ENCODE data around the gene PCTP.

The PCTP gene

DNA sequence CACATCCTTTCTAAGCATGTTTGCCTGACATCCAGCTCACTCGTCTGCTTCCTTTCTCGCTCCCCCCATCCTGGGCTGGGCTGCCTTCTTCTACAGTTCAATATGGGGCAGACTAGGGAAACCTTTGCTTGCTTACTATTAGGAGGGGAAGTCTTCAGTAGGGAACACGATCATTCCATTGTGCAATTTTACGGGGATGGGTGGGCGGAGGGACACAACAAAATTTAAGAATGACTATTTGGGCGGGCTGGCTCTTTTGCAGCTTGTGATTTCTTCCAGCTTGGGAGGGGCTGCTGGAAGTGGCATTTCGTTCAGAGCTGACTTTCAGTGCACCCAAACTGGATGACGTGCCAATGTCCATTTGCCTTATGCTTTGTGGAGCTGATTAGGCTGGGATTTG, 25.4 kb downstream of the PCTP start:
- no peak for ATAC-seq (replicated peaks)
- Mint-ChIP-seq H3K4me3 (no peak overlapping the region), H3K27ac (no peak overlapping the region), H3K36me3 (peaks cover 25 to 33% of the 10 kb centered on the region in 2 donors), H3K4me1 (peaks cover 3 to 5% of the 10 kb centered on the region in 2 donors), H3K27me3 (no peaks in the 10 kb centered on the region), H3K9me3 (no peaks in the 10 kb centered on the region)
- DNase-seq = no peak

DNA sequence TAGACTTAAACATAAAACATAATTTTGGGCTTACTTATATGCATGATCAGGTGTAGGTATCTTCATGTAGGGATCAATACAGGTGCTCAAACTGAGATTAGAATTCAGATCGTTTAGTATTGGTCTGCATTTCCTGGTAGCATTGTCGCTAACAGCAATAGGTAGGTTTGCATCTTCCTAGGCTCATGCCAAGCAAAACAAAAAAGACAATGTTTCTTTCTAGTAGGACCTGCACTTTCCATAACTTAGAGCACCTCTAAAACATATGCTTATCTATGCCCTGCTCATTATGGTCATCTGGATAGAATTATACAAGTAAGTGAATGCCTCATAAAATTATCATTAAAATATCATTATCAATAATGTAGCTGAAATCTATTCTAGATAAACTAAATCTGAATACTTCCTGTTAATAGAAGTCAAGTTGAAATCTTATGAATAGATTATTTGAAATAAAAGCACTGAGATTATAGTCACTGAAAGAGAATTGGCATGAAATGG, 26.7 kb downstream of the PCTP start:
- DNase-seq (no peak), ATAC-seq (replicated peaks) (no peak)
- Mint-ChIP-seq H3K27ac (no peak overlapping the region), H3K4me1 (peaks cover 3 to 5% of the 10 kb centered on the region in 2 donors), H3K4me3 (no peak overlapping the region), H3K9me3 (no peaks in the 10 kb centered on the region), H3K27me3 (no peaks in the 10 kb centered on the region), H3K36me3 (peaks cover 18 to 24% of the 10 kb centered on the region in 2 donors)

DNA sequence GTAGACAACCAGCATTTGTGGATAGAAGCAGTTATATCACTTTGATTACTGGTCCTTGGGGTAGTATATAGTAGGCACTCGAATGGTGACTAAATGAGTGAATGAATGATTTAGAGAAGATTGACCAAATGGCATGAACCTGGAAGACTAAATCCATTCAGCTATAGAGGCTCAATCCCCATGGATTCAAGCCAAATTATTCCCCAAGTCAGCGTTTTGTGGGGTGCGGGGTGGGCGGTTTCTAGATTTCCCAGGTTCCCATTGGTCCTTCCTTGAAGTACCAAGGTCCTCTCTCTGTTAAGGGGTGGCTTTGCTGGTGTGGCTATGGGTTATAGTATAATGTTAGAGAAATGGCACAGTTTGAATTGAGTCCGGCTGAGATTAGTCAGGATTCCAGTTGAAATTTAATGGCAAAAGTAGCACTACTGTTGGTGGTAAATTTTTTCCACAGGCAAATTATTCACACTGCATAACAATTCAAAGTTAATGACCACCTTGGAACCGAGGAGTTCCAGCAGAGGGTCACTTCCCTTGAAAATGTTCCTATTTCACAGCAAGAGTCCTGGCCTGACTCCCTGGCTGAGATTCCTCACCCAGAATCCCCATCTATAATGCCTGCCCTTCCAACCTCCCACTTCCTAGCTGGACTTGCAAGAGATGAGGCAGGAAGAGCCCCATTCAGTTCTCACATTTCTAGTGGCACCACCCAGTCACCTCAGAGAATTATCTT, 27.7 kb downstream of the PCTP start:
- H3K9me3 Mint-ChIP-seq = no peaks in the 10 kb centered on the region

DNA sequence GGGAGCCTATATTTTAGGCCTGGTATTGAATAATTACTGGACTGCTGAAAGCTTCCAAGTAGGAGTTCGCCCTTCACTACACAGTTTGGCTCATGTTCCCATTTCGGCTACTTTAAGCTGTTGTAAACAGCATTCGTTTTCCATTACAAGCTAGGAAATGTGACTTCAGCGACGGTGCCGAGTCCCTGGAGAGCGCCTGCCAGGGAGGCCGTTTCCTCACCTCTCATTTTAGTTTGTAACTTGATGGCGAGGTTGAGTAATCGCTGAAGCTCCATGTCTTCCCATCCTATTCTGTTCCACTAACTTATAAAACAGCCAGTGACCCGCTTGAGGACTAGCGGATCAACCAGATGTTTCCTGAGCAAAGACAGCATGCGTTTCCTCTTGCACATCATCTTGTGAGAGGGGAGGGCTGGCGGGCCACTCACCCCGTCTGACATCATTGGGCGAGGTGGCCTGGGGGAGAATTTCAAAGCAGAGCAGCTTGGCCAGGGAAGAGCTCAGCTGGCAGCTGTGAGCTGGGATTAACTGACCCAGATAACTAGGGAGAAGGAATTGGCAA, 32.9 kb downstream of the PCTP start:
- H3K4me3 Mint-ChIP-seq = no peak overlapping the region
- ATAC-seq (replicated peaks) (no peak), DNase-seq (no peak)
- no peak overlapping the region for H3K27ac Mint-ChIP-seq
- H3K4me1 Mint-ChIP-seq = peaks cover 3 to 5% of the 10 kb centered on the region in 2 donors
- no peaks in the 10 kb centered on the region for H3K27me3 Mint-ChIP-seq
- H3K9me3 Mint-ChIP-seq = no peaks in the 10 kb centered on the region
- H3K36me3 Mint-ChIP-seq = peaks cover 0 to 4% of the 10 kb centered on the region in 2 donors

More for the DNA sequence above, 27.7 kb downstream of the PCTP start:
- no peaks in the 10 kb centered on the region for H3K27me3 Mint-ChIP-seq
- ATAC-seq (replicated peaks) (no peak), DNase-seq (no peak)
- H3K27ac Mint-ChIP-seq = no peak overlapping the region
- H3K4me1 Mint-ChIP-seq = peaks cover 3 to 5% of the 10 kb centered on the region in 2 donors
- H3K4me3 Mint-ChIP-seq = no peak overlapping the region
- H3K36me3 Mint-ChIP-seq = peaks cover 18 to 19% of the 10 kb centered on the region in 2 donors

DNA sequence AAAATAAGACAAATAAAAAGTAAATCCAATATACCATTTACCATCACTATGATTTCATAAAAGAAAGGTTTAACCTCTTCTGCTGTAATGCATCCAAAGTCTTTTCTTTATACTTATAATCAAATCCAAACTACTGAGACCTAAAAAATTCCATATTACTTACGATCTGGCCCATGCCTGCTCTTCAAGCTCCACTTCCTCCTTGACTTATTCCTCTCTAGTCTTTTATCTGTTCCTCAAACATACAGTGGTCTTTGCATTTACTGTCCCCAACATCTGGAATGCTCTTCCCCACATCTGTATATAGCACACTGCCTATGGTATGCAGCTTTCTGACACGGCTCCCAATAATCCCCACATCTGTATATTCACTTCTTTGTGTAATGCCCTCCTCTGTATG, 33.8 kb downstream of the PCTP start:
- peaks cover 0 to 4% of the 10 kb centered on the region in 2 donors for H3K36me3 Mint-ChIP-seq
- no peaks in the 10 kb centered on the region for H3K9me3 Mint-ChIP-seq
- H3K27ac Mint-ChIP-seq = no peak overlapping the region
- H3K4me1 Mint-ChIP-seq = peaks cover 0 to 3% of the 10 kb centered on the region in 2 donors
- ATAC-seq (replicated peaks) = no peak
- DNase-seq = no peak
- no peak overlapping the region for H3K4me3 Mint-ChIP-seq
- no peaks in the 10 kb centered on the region for H3K27me3 Mint-ChIP-seq

DNA sequence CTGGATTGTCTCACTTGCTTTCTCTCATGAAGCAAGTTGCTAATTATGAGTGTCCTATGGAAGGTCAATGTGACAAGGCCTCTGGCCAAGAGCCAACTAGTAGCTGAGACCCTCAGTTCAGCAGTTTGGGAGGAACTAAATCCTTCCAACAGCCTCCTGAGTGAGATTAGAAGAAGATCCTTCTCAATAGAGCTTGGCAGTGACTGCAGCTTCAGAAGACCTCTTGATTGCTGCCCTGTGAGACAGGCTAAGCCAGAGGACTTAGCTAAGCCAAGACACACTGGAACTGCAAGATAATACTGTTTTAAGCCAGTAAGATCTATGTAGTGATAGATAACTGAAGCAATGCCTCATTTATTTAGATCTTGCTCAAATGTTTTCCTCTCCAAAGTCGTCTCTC, 34.3 kb downstream of the PCTP start:
- ATAC-seq (replicated peaks) (no peak), DNase-seq (no peak)
- peaks cover 0 to 4% of the 10 kb centered on the region in 2 donors for H3K36me3 Mint-ChIP-seq
- H3K4me3 Mint-ChIP-seq = no peak overlapping the region
- no peaks in the 10 kb centered on the region for H3K9me3 Mint-ChIP-seq
- H3K4me1 Mint-ChIP-seq = no peaks in the 10 kb centered on the region
- no peak overlapping the region for H3K27ac Mint-ChIP-seq
- no peaks in the 10 kb centered on the region for H3K27me3 Mint-ChIP-seq

DNA sequence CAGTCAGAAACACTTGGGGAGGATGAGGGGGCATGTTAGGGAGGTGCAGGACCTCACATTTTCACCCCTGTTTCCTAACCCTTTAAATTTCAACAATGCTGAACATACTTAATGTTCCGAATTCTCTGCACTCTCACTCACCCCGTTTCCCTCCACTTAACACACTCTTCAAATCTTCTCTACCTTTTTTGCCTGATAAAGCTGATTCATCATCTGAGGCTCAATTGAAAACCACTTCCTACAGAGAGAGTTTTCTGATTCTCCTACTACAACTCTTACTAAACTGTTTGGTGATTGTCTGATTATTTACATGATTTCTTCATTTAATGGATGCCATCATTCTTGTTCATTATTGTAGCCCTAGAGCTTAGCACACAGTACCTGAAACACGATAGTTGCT, 42.4 kb downstream of the PCTP start:
- no peaks in the 10 kb centered on the region for H3K36me3 Mint-ChIP-seq
- no peak for ATAC-seq (replicated peaks)

DNA sequence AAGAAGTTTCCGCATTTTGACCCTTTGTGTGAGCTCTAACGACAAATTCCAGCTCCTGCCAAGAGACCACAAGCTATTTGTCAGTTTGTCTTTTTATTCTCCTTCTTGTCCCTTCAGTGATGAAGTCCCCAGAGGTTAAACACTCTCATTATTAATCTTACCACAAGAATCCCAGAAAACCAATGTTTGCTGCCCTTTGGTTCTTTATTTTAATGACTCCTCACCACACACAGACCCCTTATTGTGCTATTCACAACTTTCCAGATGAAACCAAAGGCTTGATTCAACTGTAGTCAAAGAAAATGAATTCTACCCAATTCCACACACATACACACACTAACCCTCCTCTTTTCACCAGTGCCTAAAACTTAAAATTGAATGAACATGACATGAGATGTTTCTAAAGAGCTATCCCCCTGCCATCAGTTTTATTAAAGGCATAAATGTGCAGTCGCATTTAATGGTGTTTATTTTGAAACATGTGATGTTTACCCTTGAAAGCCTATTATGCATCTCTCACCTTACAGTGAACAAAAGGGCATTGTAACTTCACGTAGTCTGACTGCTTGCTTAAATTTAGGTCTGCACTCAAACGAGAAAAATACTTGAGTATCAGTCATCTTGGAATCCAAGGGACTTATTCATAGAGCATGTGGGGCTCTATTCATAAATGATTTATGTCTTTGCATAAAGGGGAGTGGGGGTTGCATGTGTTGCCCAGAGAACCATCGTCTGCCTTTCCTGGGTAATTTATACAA, 44.1 kb downstream of the PCTP start:
- no peak overlapping the region for H3K4me3 Mint-ChIP-seq
- H3K36me3 Mint-ChIP-seq = no peaks in the 10 kb centered on the region
- no peak overlapping the region for H3K27ac Mint-ChIP-seq
- DNase-seq = no peak
- peaks cover 2 to 3% of the 10 kb centered on the region in 2 donors for H3K9me3 Mint-ChIP-seq
- no peaks in the 10 kb centered on the region for H3K4me1 Mint-ChIP-seq
- peaks cover 0 to 4% of the 10 kb centered on the region in 2 donors for H3K27me3 Mint-ChIP-seq
- no peak for ATAC-seq (replicated peaks)

More for the DNA sequence above, 42.4 kb downstream of the PCTP start:
- H3K9me3 Mint-ChIP-seq = no peaks in the 10 kb centered on the region
- no peaks in the 10 kb centered on the region for H3K27me3 Mint-ChIP-seq
- DNase-seq = no peak
- no peaks in the 10 kb centered on the region for H3K4me1 Mint-ChIP-seq
- no peak overlapping the region for H3K27ac Mint-ChIP-seq
- H3K4me3 Mint-ChIP-seq = no peak overlapping the region

DNA sequence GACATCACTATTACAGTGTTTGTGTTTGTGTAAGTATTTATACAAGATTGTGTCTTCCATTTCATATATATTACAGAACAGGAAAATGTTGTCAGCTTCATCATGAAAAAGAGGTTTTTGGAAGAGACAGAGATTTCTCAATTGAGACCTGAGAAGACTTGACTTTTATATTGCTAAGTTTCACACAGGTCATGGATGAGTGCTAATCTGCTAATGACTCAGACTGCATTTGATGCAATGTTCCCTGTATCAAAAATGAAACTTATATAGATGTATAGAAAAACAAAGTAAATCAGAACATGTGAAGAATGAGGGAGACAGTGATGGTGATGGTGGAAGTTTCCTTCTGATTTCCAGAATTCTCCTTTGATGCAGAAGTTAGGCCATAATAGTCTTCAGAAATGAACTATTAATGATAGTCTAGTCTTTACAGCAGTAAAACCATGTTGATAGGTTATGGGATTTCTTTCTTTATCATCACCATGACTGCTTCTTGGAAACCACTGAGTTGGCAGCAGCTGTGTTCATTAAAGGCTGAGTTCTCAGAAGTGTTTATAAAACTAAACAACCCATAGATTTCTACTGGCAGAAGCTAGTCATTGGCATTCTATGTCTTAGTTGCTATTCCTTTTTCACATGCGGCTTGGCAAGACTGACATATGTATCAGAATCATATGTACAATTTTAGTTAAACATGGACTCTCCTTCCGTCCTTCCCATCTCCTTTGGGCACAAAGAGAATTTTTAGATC, 56.1 kb downstream of the PCTP start:
- peaks cover 0 to 3% of the 10 kb centered on the region in 2 donors for H3K27me3 Mint-ChIP-seq
- H3K36me3 Mint-ChIP-seq = no peaks in the 10 kb centered on the region
- DNase-seq (no peak), ATAC-seq (replicated peaks) (peak; percentile 69 to 73)
- H3K4me1 Mint-ChIP-seq = no peaks in the 10 kb centered on the region
- peaks cover 8 to 10% of the 10 kb centered on the region in 2 donors for H3K9me3 Mint-ChIP-seq
- no peak overlapping the region for H3K27ac Mint-ChIP-seq
- no peak overlapping the region for H3K4me3 Mint-ChIP-seq

DNA sequence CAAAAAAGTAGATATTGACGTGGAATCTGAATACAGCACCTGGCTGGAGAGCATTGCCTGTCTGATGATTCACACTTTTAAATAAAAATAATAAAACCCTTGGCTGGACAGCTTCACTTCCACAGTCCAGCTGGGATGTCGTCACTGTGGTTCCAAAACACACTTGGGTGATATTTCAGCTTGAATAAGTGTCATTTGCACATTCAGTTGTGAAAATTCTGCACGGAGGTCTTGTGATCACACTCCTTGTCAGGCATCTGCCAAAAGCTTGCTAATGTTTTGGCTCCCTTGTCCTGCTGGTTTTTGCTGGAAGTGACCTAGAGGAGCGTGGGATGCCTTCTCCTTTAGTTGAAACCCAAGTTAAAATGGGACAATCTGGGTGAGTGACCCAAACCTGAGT, 60.7 kb downstream of the PCTP start:
- Mint-ChIP-seq H3K9me3 (no peaks in the 10 kb centered on the region), H3K27me3 (peaks cover 5 to 11% of the 10 kb centered on the region in 2 donors), H3K4me1 (no peaks in the 10 kb centered on the region), H3K36me3 (no peaks in the 10 kb centered on the region), H3K27ac (no peak overlapping the region), H3K4me3 (no peak overlapping the region)
- no peak for ATAC-seq (replicated peaks)
- DNase-seq = no peak

DNA sequence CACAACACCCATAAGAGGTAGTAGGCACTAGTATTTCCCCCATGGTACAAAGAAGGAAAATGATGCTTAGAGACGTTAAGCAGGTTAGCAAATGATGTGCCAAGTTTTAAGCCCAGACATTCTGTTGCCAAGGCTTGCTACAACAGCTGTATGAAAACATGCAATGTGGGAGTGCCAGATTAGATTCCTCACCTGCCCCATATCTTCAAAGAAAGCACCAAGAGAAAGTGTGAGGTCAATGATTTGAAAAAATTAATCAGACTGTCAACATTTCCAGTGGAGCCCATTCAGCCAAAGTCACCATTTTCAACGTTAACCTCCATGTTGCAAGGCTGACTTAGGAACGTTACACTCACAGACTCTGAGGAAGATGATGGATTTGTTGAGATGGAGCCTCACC, 61.5 kb downstream of the PCTP start:
- no peak for ATAC-seq (replicated peaks)
- Mint-ChIP-seq H3K9me3 (no peaks in the 10 kb centered on the region), H3K27me3 (peaks cover 5 to 11% of the 10 kb centered on the region in 2 donors), H3K4me3 (no peak overlapping the region), H3K36me3 (no peaks in the 10 kb centered on the region), H3K4me1 (peaks cover 0 to 7% of the 10 kb centered on the region in 2 donors), H3K27ac (no peak overlapping the region)
- no peak for DNase-seq

DNA sequence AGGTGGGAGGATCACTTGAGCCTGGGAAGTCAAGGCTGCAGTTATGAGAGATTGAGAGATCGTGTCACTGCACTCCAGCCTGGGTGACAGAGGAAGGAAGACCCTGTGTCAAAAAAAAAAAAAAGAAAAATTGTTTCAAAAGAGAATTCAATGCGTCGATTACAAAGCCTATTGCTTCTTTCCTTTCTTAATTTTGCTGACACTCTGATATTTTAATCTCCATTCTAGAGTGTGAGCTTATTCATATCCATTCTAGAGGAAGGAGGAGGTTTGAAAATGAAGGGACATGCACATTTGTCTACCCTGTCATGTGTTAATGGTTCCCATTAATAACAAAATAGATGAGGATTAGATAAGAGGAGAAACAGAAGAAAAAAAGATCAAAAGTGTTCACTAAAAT, 63.1 kb downstream of the PCTP start:
- peaks cover 8 to 11% of the 10 kb centered on the region in 2 donors for H3K27me3 Mint-ChIP-seq
- H3K36me3 Mint-ChIP-seq = no peaks in the 10 kb centered on the region
- H3K4me3 Mint-ChIP-seq = no peak overlapping the region
- H3K9me3 Mint-ChIP-seq = peaks cover 0 to 3% of the 10 kb centered on the region in 2 donors
- H3K27ac Mint-ChIP-seq = no peak overlapping the region
- ATAC-seq (replicated peaks) (no peak), DNase-seq (no peak)
- peaks cover 8 to 23% of the 10 kb centered on the region in 2 donors for H3K4me1 Mint-ChIP-seq

DNA sequence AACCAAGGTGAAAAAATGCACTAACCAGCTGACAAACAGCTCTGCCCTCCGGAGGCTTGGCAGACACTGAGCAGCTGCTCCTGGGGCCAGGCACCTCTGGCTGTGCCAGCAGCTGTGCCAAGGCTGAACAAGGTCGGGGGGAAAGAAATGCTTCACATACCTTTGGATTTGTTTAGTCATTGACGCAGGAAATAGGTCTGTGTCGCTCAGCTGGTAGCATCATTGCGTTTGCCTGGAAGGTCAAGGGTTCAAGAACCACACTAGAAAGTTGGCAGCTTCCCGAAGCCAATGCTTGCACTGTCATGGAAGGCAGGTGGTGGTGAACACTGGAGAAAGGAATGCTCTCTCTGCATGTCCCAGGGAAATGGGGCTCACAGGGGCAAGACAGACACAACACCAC, 63.5 kb downstream of the PCTP start:
- H3K4me1 Mint-ChIP-seq = peaks cover 8 to 27% of the 10 kb centered on the region in 2 donors
- DNase-seq (no peak), ATAC-seq (replicated peaks) (no peak)
- peaks cover 8 to 11% of the 10 kb centered on the region in 2 donors for H3K27me3 Mint-ChIP-seq
- H3K9me3 Mint-ChIP-seq = peaks cover 0 to 3% of the 10 kb centered on the region in 2 donors
- no peaks in the 10 kb centered on the region for H3K36me3 Mint-ChIP-seq
- no peak overlapping the region for H3K4me3 Mint-ChIP-seq
- H3K27ac Mint-ChIP-seq = no peak overlapping the region

All from stimulated activated naive B cell treated with anti-CD40 and anti-IgM and Interleukin-4, amounts not matched to agents 10 μg/mL and 1 μg/mL and 100 μg/mL, for 72 hours (primary cell).